GM19099 (cell line): Measurements from ENCODE around the gene NAIF1.

Source experiments
- POLR2A ChIP-seq: IDR thresholded peaks from 3 replicates; pipeline ENCODE4 v1.6.1; 2011; ENCODE audit warnings: low read depth; ENCODE audit not compliant: insufficient read length; ENCODE audit errors: extremely low read depth

Gene NAIF1

GRCh38 chr9:128066713-128067644 is at the start of gene NAIF1:
Gene NAIF1, minus strand, starts transcription at chr9:128067320. Its CDS starts 219 bp downstream, at chr9:128067101.
- TF ChIP-seq POLR2A, result peak; percentile 50

DNA sequence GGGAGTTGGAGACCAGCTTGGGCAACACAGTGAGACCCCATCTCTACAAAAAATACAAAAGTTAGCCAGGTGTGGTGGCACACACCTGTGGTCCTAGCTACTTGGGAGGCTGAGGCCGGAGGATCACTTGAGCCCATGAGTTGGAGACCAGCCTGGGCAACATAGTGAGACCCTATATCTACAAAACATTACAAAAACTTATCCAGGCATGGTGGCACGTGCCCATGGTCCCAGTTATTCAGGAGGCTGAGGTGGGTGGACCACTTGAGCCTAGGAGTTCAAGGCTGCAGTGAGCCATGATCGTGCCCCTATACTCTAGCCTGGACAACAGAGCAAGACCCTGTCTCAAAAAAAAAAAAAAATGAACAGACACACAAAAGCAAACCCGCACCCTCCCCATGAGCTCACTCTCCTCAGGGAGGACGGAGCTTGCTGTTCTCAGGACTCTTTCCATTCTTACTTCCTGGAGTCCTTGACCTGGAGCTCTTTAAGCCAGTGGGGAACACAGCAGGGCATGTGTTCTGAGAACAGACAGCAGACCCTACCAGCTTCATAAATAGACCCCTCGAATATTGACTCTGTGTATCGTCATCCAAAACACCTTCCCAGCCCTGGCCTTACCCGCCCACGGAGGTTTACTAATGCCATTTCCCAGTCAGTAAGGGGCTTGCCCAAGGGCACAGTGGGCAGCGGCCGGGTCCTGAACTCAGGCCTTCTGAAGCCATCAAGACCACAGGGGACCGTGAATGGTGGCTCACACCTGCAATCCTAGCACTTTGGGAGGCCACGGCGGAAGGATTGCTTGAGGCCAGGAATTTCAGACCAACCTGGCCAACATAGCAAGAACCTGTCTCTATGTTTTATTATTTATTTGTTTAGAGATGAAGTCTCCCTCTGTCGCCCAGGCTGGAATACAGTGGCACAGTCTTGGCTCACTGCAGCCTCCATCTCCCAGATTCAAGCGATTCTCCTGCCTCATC is 49.3 kb upstream of the NAIF1 start:
- no peak for TF ChIP-seq POLR2A

DNA sequence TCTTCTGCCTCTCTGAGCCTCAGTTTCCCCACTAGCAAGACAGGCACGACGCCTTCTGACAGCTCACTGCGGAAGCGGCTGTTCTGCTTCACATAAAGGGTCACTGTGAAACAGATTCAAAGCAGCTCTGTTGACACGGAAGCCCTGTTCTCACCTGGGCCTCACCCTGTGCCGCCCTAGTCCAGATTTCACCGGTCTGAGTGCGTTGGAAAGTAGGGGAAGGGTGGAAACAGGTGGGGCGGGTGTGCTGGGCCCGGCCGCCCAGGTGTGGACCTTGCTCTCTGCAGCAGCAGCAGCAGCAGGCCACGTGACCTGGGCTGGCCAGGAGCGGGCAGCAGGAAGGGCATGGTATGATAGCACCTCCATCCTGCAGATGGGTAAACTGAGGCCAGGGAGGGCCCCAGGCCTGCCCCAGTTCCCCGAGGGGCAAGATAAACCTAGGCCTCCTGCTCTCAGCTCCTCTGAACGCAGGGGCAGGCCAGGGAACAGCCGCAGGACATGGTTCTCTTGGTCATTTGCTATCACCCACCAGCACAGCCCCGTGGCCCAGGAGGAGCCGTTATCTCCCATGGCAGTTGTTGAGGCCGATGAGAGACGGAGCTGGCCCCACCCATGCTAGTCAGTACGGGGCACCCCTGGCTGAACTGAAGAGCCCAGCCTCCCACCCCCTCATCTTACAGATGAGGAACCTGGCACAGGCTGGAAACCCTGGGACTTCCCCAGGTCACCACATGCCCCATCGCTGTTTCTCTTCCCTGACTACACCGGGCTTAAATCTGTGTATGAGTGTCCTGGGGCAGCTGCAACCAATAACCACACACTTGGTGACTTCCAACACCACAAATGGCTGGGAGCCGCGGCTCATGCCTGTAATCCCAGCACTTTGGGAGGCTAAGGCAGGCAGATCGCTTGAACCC is 48.3 kb upstream of the NAIF1 start:
- TF ChIP-seq POLR2A, result no peak

DNA sequence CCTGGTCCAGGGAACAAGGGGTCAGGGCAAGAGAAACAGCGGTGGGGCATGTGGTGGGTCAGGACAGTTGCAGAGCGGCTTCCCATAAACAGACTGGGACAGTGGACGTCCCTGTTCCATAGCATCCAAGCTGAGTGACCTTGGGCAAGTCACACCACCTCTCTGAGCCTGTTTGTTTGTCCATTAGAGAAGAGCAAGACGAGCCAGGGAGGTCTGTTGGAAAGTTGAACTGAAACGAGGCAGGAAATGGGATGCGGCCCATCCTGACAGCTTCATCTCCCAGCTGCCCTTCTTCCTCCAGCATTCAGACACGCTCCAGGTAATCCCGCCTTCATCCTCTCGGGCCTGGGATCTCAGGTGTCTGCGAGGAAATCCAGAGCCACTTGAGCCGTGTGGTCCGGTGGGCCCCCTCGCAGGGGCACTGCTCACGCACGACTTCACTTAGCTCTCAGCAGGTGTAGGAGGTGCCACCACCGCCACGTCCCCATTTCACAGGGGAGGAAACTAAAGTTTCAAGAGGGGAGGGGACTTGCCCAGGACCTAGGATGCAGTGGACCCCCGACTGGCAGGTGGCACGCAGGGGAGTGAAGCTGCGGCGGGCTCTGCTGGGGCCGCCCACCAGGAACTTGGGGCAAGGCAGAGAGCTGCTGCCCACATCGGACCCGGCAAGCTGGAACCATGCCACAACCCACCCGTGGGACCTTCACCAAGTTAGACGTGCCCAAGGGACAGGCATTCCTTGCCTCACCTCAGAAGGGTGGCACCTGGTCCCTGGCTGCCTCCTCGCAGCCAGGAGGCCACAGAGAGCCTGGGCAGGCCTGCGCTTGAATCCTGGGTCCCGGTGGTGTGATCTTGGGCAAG is 47.4 kb upstream of the NAIF1 start:
- TF ChIP-seq POLR2A, result no peak

- TF ChIP-seq POLR2A, result no peak
Observed at GRCh38 chr9:128113526-128114325, 46.6 kb upstream of the NAIF1 start.

DNA sequence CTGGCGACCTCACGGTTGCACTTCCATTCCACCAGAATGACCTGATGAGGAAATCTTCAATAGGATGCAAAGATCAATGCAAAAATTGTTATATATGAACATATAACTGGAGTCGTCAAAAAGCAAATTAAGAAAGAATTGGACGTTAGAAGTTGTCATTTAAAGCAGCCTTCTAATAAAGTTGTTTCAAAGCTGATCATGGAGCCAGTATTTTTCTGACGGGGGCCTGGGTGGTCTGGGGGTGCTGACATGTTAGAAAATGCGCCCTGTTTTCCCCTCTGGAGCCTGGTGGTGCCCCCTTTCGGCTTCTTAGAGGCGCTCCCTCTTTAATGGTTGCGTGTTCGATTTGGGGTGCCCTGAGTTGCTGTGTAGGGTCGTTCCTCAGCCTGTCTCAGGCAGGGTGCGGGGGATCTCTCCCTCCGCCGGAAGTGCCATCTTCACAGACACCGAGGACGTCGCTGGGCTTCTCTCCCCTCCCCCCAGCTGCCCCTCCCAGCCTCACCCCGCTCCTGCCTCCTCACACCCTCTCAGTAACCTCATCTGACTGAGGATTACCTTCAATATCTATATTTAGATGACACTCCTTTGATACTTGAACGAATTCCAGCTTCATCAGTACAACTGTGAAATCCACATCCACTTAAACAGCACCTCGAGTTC is 42.1 kb upstream of the NAIF1 start:
- TF ChIP-seq POLR2A, result no peak

DNA sequence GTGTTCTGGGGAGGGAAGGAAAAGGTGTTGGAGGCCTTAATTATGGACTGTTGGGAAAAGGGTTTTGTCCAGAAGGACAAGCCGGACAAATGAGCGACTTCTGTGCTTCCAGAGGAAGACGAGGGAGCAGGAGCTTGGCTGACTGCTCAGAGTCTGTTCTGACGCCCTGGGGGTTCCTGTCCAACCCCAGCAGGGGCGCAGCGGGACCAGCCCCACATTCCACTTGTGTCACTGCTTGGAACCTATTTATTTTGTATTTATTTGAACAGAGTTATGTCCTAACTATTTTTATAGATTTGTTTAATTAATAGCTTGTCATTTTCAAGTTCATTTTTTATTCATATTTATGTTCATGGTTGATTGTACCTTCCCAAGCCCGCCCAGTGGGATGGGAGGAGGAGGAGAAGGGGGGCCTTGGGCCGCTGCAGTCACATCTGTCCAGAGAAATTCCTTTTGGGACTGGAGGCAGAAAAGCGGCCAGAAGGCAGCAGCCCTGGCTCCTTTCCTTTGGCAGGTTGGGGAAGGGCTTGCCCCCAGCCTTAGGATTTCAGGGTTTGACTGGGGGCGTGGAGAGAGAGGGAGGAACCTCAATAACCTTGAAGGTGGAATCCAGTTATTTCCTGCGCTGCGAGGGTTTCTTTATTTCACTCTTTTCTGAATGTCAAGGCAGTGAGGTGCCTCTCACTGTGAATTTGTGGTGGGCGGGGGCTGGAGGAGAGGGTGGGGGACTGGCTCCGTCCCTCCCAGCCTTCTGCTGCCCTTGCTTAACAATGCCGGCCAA is 41.3 kb upstream of the NAIF1 start:
- no peak for TF ChIP-seq POLR2A

DNA sequence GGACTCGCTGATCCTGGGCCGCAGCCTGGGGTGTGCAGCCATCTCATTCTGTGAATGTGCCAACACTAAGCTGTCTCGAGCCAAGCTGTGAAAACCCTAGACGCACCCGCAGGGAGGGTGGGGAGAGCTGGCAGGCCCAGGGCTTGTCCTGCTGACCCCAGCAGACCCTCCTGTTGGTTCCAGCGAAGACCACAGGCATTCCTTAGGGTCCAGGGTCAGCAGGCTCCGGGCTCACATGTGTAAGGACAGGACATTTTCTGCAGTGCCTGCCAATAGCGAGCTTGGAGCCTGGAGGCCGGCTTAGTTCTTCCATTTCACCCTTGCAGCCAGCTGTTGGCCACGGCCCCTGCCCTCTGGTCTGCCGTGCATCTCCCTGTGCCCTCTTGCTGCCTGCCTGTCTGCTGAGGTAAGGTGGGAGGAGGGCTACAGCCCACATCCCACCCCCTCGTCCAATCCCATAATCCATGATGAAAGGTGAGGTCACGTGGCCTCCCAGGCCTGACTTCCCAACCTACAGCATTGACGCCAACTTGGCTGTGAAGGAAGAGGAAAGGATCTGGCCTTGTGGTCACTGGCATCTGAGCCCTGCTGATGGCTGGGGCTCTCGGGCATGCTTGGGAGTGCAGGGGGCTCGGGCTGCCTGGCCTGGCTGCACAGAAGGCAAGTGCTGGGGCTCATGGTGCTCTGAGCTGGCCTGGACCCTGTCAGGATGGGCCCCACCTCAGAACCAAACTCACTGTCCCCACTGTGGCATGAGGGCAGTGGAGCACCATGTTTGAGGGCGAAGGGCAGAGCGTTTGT is 40.5 kb upstream of the NAIF1 start:
- no peak for TF ChIP-seq POLR2A

GRCh38 chr9:128106940-128107467 is 39.9 kb upstream of the NAIF1 start:
- TF ChIP-seq POLR2A, result no peak

DNA sequence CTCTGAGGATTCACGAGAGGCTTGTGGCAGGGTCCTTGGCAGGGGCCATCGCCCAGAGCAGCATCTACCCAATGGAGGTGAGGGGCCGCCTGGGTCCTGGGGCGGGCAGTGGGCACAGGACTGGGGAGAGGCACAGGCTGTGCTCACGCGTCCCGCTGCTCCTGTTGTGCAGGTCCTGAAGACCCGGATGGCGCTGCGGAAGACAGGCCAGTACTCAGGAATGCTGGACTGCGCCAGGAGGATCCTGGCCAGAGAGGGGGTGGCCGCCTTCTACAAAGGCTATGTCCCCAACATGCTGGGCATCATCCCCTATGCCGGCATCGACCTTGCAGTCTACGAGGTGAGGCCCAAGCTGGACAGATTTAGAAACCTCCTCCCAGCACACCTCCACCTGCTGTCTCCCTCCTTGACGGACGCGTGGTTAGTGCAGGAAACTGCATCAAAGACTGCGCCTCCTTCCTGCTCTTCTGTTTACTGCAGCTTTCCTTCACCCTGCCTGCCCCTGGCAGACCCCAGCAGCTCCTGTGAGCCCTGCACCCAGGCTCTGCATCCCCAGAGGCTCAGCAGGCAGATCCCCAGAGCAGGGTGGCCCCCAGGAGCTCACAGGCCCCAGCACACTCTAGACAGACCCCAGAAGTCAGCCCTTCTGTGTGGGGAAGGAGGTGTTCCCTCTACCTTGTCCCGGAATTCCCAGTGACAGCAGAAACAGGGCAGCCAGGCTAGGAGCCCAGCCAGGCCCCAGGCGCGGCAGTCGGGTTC is 39.2 kb upstream of the NAIF1 start:
- TF ChIP-seq POLR2A, result no peak
